ENCODE results near the gene STAMBP.

GRCh38 chr2:73916666-73917065, 87.9 kb downstream of the STAMBP start:
- TF ChIP-seq CTCF (IDR thresholded peaks at IDR 0.05; ENCODE audit: insufficient read depth, low read depth, low read length) (no peak), EZH2 (IDR thresholded peaks at IDR 0.05; ENCODE audit: insufficient read depth, low read length) (no peak)
